ENCODE data around the gene NECTIN2. TPM values are rescaled to one million over a fixed set of nuclear protein-coding genes. Genes with fewer than 3 reads are reported as not detected.

NECTIN2 gene
- total RNA-seq, 4 donors from 2014 or later: 63.2 to 126 (median 90.4) TPM

GRCh38 chr19:44812142-44812718 lies 33.9 kb upstream of the NECTIN2 start:
- TF ChIP-seq EP300 (IDR thresholded peaks at IDR 0.05) (no peak), CTCF (IDR thresholded peaks at IDR 0.05) (no peak), POLR2A (IDR thresholded peaks at IDR 0.05) (no peak)
- Histone ChIP-seq H3K4me3 (no peak overlapping the region), H3K27ac (peak overlapping the region in 2 of 4 donors; percentile 17 to 27), H3K27me3 (no peaks in the 10 kb centered on the region), H3K4me1 (peaks cover 0 to 48% (median 23%) of the 10 kb centered on the region in 4 donors), H3K36me3 (peaks cover 0 to 40% (median 0%) of the 10 kb centered on the region in 3 donors), H3K9me3 (no peaks in the 10 kb centered on the region)
- WGBS, 2 donors: 80 to 84% methylated on average over 28 of the region's 28 CpGs
- no peak for DNase-seq (ENCODE audit: low spot score in 2 of 2)

- H3K27ac ChIP-seq: no peak overlapping the region
- peaks cover 0 to 38% (median 20%) of the 10 kb centered on the region in 4 donors for H3K4me1 ChIP-seq
- no peaks in the 10 kb centered on the region for H3K9me3 ChIP-seq
- H3K27me3 ChIP-seq: no peaks in the 10 kb centered on the region
- TF ChIP-seq POLR2A (IDR thresholded peaks at IDR 0.05) (no peak), CTCF (IDR thresholded peaks at IDR 0.05) (no peak), EP300 (IDR thresholded peaks at IDR 0.05) (no peak)
- WGBS, 2 donors: 79 to 83% methylated on average over 34 to 36 of the region's 38 CpGs
- H3K4me3 ChIP-seq: no peak overlapping the region
- DNase-seq (ENCODE audit: low spot score in 2 of 2): no peak
- H3K36me3 ChIP-seq: peaks cover 0 to 41% (median 0%) of the 10 kb centered on the region in 3 donors
Measured at GRCh38 chr19:44813070-44813840, 32.8 kb upstream of the NECTIN2 start.

GRCh38 chr19:44813841-44814470 lies 32.1 kb upstream of the NECTIN2 start:
- no peak overlapping the region for H3K4me3 ChIP-seq

DNA sequence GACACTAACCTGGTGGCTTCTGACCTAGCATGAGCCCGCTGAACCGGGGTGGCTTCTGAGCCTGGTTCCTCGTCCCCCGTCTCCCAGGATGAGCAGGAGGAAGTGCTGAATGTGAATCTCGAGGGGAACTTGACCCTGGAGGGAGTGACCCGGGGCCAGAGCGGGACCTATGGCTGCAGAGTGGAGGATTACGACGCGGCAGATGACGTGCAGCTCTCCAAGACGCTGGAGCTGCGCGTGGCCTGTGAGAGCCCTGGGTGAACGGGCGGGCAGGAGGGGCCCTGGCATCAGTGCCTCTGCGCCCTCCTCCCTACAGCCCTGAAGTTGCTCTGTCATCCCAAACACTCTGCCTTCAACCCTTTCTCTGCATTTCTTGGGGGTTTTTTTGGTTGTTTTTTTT lies 31.6 kb upstream of the NECTIN2 start:
- 76 to 89% methylated on average over 17 of the region's 17 CpGs for WGBS, 2 donors
- H3K9me3 ChIP-seq: no peaks in the 10 kb centered on the region
- H3K27ac ChIP-seq: no peak overlapping the region
- no peak for DNase-seq (ENCODE audit: low spot score in 2 of 2)
- peaks cover 0 to 28% (median 10%) of the 10 kb centered on the region in 4 donors for H3K4me1 ChIP-seq
- H3K27me3 ChIP-seq: no peaks in the 10 kb centered on the region
- TF ChIP-seq EP300 (IDR thresholded peaks at IDR 0.05) (no peak), POLR2A (IDR thresholded peaks at IDR 0.05) (no peak), CTCF (IDR thresholded peaks at IDR 0.05) (no peak)
- H3K4me3 ChIP-seq: no peak overlapping the region
- peaks cover 0 to 53% (median 0%) of the 10 kb centered on the region in 3 donors for H3K36me3 ChIP-seq

More at GRCh38 chr19:44813841-44814470, 32.1 kb upstream of the NECTIN2 start:
- Histone ChIP-seq H3K27me3 (no peaks in the 10 kb centered on the region), H3K36me3 (peaks cover 0 to 48% (median 0%) of the 10 kb centered on the region in 3 donors), H3K27ac (no peak overlapping the region), H3K4me1 (peaks cover 0 to 34% (median 15%) of the 10 kb centered on the region in 4 donors), H3K9me3 (no peaks in the 10 kb centered on the region)
- TF ChIP-seq POLR2A (IDR thresholded peaks at IDR 0.05) (no peak), CTCF (IDR thresholded peaks at IDR 0.05) (no peak), EP300 (IDR thresholded peaks at IDR 0.05) (no peak)
- DNase-seq (ENCODE audit: low spot score in 2 of 2): no peak
- 85 to 87% methylated on average over 15 to 16 of the region's 16 CpGs for WGBS, 2 donors

Data from tibial nerve (tissue), 4 donors.